ENCODE results near the gene IDUA.

The IDUA gene

GRCh38 chr4:1023895-1024740 is 37.3 kb downstream of the IDUA start:
- H3K27me3 Mint-ChIP-seq = no peaks in the 10 kb centered on the region
- peaks cover 21 to 45% of the 10 kb centered on the region in 2 donors for H3K4me1 Mint-ChIP-seq
- DNase-seq = no peak
- no peak overlapping the region for H3K4me3 Mint-ChIP-seq
- H3K36me3 Mint-ChIP-seq = peaks cover 7 to 8% of the 10 kb centered on the region in 2 donors
- no peak for ATAC-seq (replicated peaks)
- H3K27ac Mint-ChIP-seq = no peak overlapping the region
- H3K9me3 Mint-ChIP-seq = no peaks in the 10 kb centered on the region

DNA sequence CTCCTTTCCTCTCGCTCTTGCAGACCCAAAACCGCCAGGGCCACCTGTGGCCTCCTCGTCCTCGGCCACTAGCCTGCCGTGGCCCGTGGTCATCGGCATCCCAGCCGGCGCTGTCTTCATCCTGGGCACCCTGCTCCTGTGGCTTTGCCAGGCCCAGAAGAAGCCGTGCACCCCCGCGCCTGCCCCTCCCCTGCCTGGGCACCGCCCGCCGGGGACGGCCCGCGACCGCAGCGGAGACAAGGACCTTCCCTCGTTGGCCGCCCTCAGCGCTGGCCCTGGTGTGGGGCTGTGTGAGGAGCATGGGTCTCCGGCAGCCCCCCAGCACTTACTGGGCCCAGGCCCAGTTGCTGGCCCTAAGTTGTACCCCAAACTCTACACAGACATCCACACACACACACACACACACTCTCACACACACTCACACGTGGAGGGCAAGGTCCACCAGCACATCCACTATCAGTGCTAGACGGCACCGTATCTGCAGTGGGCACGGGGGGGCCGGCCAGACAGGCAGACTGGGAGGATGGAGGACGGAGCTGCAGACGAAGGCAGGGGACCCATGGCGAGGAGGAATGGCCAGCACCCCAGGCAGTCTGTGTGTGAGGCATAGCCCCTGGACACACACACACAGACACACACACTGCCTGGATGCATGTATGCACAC is 38.2 kb downstream of the IDUA start:
- ATAC-seq (replicated peaks) = no peak
- Mint-ChIP-seq H3K36me3 (peaks cover 7 to 8% of the 10 kb centered on the region in 2 donors), H3K27me3 (peaks cover 0 to 6% of the 10 kb centered on the region in 2 donors), H3K9me3 (no peaks in the 10 kb centered on the region), H3K27ac (peak overlapping the region; percentile 26), H3K4me1 (peaks cover 21 to 40% of the 10 kb centered on the region in 2 donors), H3K4me3 (no peak overlapping the region)
- DNase-seq = no peak

- DNase-seq (peak; percentile 69), ATAC-seq (replicated peaks) (peak; percentile 78 to 79)
- Mint-ChIP-seq H3K36me3 (peaks cover 7 to 8% of the 10 kb centered on the region in 2 donors), H3K27me3 (peaks cover 4 to 6% of the 10 kb centered on the region in 2 donors), H3K9me3 (no peaks in the 10 kb centered on the region), H3K4me3 (no peak overlapping the region), H3K27ac (peak overlapping the region; percentile 71), H3K4me1 (peaks cover 21 to 37% of the 10 kb centered on the region in 2 donors)
Measured at GRCh38 chr4:1026115-1026514, 39.3 kb downstream of the IDUA start.

DNA sequence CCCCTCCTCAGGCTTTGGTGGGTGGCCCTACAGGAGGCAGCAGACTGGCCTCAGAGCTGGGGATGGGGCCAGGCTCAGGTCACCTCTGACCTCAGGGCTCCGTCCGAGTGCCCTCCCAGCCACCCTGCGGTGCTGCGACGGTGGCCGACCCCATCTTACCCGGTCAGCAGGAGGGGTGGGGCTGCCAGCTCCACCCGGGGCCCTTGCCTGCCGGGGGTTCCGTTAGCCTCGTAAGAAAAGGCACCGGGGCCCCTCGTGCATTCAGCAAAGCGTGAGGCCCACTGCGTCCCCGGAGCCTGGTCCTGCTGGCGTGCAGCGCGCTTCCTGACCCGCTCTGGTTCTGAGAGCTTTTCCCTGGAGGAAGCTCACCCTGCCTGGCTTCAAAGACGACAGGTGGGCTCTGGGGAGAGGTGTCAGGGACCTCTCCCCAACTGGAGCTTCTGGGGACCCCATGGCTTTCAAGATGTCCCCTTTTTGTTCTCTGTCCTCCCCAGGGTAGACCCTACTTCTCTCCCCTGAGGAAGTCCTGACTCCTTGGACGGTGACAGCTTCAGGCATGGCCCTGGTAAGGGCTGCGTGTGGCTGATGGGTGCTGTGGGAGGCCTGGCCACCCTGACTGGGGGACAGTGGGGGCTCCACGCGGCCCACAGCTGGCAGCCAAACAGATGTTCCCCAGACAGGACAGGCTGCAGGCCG is 40.5 kb downstream of the IDUA start:
- Mint-ChIP-seq H3K4me1 (peaks cover 14 to 24% of the 10 kb centered on the region in 2 donors), H3K36me3 (peaks cover 7 to 8% of the 10 kb centered on the region in 2 donors), H3K4me3 (no peak overlapping the region), H3K27ac (no peak overlapping the region), H3K9me3 (no peaks in the 10 kb centered on the region), H3K27me3 (peaks cover 4 to 10% of the 10 kb centered on the region in 2 donors)
- ATAC-seq (replicated peaks) (no peak), DNase-seq (no peak)

- peaks cover 4 to 15% of the 10 kb centered on the region in 2 donors for H3K27me3 Mint-ChIP-seq
- peaks cover 14 to 21% of the 10 kb centered on the region in 2 donors for H3K4me1 Mint-ChIP-seq
- ATAC-seq (replicated peaks) (no peak), DNase-seq (no peak)
- no peak overlapping the region for H3K27ac Mint-ChIP-seq
- no peaks in the 10 kb centered on the region for H3K9me3 Mint-ChIP-seq
- H3K36me3 Mint-ChIP-seq = peaks cover 7 to 8% of the 10 kb centered on the region in 2 donors
- H3K4me3 Mint-ChIP-seq = no peak overlapping the region
Measured at GRCh38 chr4:1027915-1028238, 41.0 kb downstream of the IDUA start.

DNA sequence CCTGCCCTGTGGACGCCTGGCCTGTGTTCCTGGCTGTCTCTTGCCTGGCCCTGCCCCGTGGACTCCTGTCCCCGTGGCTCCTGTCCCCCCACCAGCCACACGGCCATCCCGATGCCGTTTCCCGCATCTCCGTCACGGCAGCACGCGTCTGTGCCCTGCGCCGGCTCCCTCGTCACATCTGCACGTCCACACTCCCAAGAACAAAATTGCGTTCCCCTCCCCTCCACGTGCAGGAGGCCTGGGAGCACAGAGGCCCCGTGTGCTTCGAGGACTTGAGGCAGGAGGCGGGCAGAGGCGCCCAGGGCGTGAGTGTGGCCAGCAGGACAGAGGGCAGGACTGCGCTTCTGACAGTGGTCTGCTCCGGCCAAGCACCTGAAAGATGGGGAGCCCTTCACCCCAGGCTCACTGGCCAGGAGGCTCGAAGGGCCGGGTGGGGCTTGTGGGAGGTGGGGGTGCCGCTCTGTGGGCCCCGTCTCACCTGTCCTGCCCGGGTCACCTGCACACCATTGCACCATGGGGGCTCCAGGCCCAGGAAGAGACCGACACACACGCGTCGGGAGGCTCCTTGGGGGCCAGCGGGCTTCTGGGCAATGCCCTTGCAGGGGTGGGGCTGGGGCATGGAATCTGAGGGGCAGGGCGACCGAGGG is 41.9 kb downstream of the IDUA start:
- H3K4me1 Mint-ChIP-seq = peaks cover 14 to 21% of the 10 kb centered on the region in 2 donors
- no peak for ATAC-seq (replicated peaks)

DNA sequence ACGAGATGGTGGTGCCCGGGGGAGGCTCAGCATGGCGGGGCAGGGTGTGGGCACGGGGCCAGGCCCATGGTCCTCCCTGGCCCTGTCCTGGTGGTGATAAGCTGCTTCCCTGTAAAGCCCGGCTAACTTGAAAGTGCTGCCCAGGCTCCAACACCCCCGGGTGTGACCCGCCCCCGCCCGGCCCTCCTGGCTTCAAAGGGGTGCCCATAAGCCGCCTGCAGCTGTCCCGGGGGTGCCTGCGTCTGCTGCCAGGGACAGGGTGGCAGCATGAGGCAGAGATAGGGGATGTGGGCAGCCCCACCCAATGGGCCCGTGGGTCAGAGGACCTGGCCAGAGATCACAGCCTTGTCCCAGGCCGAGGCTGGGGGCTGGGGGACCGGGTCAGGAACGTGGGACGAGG is 42.7 kb downstream of the IDUA start:
- no peaks in the 10 kb centered on the region for H3K9me3 Mint-ChIP-seq
- ATAC-seq (replicated peaks) (no peak), DNase-seq (no peak)
- H3K4me1 Mint-ChIP-seq = peaks cover 14 to 21% of the 10 kb centered on the region in 2 donors
- H3K27ac Mint-ChIP-seq = no peak overlapping the region
- H3K36me3 Mint-ChIP-seq = peaks cover 7 to 8% of the 10 kb centered on the region in 2 donors
- no peak overlapping the region for H3K4me3 Mint-ChIP-seq
- H3K27me3 Mint-ChIP-seq = peaks cover 7 to 32% of the 10 kb centered on the region in 2 donors

More for the DNA sequence above, 41.9 kb downstream of the IDUA start:
- Mint-ChIP-seq H3K27me3 (peaks cover 7 to 23% of the 10 kb centered on the region in 2 donors), H3K36me3 (peaks cover 7 to 8% of the 10 kb centered on the region in 2 donors), H3K9me3 (no peaks in the 10 kb centered on the region), H3K4me3 (no peak overlapping the region), H3K27ac (no peak overlapping the region)
- DNase-seq = no peak

DNA sequence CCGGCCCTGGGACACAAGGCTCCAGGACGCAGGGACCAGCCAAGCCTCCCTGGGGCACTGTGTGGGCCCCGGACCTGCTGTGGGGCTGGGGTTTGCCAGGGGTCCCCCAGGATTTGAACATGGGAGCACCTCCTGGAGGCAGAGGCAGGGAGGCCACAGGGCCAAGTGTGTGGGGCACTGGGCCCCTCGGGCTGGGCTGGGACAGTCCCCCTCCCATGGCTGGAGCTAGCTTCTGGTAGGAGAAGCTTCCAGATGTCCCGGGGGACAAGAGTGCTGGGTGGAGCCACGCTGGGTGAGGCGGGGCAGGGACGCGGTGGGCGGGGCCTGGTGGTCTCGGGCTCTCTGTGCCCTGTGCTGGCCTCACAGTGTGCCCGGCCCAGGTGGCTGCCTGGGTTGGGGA is 43.2 kb downstream of the IDUA start:
- ATAC-seq (replicated peaks) (no peak), DNase-seq (no peak)
- H3K36me3 Mint-ChIP-seq = peaks cover 4 to 7% of the 10 kb centered on the region in 2 donors
- H3K4me1 Mint-ChIP-seq = peaks cover 14 to 18% of the 10 kb centered on the region in 2 donors
- no peak overlapping the region for H3K4me3 Mint-ChIP-seq
- no peak overlapping the region for H3K27ac Mint-ChIP-seq
- H3K9me3 Mint-ChIP-seq = no peaks in the 10 kb centered on the region
- peaks cover 7 to 32% of the 10 kb centered on the region in 2 donors for H3K27me3 Mint-ChIP-seq

- Mint-ChIP-seq H3K9me3 (no peaks in the 10 kb centered on the region), H3K27me3 (peaks cover 7 to 32% of the 10 kb centered on the region in 2 donors), H3K4me1 (peaks cover 10 to 14% of the 10 kb centered on the region in 2 donors), H3K4me3 (no peak overlapping the region), H3K27ac (peak overlapping the region; percentile 37), H3K36me3 (peaks cover 0 to 3% of the 10 kb centered on the region in 2 donors)
- no peak for ATAC-seq (replicated peaks)
- no peak for DNase-seq
Measured at GRCh38 chr4:1030559-1030958, 43.7 kb downstream of the IDUA start.

GRCh38 chr4:1031346-1031745 is 44.5 kb downstream of the IDUA start:
- Mint-ChIP-seq H3K27me3 (peaks cover 7 to 32% of the 10 kb centered on the region in 2 donors), H3K4me3 (no peak overlapping the region), H3K27ac (no peak overlapping the region), H3K9me3 (no peaks in the 10 kb centered on the region), H3K36me3 (no peaks in the 10 kb centered on the region), H3K4me1 (peaks cover 2 to 8% of the 10 kb centered on the region in 2 donors)
- ATAC-seq (replicated peaks) (no peak), DNase-seq (no peak)

- no peaks in the 10 kb centered on the region for H3K36me3 Mint-ChIP-seq
- ATAC-seq (replicated peaks) = peak; percentile 51 to 56
Measured at GRCh38 chr4:1031956-1032795, 45.3 kb downstream of the IDUA start.

DNA sequence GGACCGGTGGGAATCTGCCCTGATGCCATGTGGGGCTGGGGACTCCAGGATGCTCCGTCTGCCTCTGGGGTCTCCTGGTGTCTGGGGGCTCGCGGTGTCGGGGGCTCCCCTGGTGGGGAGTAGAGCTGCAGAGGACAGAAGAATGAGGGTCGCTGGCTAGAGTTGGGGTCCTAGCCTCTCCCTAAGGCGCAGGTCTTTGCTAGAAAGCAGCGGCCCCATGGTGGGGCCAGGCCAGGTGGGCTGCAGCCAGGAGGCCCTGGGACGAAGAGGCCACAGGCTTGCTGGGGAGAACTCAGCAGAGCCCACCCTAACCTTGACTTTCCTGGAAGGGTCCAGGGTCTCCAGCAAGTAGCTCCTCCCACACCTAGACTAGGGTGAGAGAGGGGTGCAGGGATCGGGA is 46.0 kb downstream of the IDUA start:
- Mint-ChIP-seq H3K27ac (no peak overlapping the region), H3K4me1 (peaks cover 0 to 5% of the 10 kb centered on the region in 2 donors), H3K36me3 (no peaks in the 10 kb centered on the region), H3K9me3 (no peaks in the 10 kb centered on the region), H3K4me3 (no peak overlapping the region), H3K27me3 (peaks cover 7 to 32% of the 10 kb centered on the region in 2 donors)
- ATAC-seq (replicated peaks) = no peak
- no peak for DNase-seq

More at GRCh38 chr4:1031956-1032795, 45.3 kb downstream of the IDUA start:
- DNase-seq = no peak
- H3K27ac Mint-ChIP-seq = no peak overlapping the region
- H3K9me3 Mint-ChIP-seq = no peaks in the 10 kb centered on the region
- H3K27me3 Mint-ChIP-seq = peaks cover 7 to 32% of the 10 kb centered on the region in 2 donors
- peaks cover 0 to 5% of the 10 kb centered on the region in 2 donors for H3K4me1 Mint-ChIP-seq
- no peak overlapping the region for H3K4me3 Mint-ChIP-seq

DNA sequence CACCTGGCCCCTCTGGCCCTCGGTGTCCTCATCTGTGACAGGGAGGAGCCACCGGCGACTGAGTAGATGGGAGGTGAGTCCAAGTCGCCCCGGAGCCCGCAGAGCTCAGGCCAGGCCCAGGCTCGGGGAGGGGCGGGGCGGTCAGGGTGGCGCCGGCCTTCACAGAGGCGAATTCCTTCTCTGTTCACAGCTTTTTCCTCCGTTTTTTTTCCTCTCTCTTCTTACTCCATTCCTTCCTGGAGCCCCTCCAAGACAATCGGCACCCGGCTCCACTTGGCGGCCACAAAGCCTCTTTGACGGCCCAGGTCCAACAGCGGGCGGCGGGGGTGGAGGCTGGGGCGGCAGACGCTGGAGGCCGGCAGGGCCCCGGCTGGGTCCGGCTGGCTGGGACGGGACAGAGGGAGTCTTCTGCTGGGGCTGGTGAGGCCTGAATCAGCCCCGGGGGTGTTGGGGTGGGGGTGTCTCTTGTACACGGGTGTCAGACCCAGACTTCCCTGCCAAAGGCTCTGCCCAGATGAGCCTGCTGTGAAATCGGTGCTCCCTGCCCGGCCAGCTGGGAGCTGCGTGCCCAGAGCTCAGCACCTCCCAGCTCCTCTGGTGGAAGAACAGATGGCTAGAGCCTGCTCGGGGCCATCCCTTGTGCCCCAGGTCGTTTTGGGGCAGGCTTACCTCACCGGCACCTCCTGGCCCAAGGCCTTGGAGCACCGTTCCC is 47.2 kb downstream of the IDUA start:
- H3K9me3 Mint-ChIP-seq = no peaks in the 10 kb centered on the region
- H3K36me3 Mint-ChIP-seq = no peaks in the 10 kb centered on the region
- no peak for DNase-seq
- H3K4me1 Mint-ChIP-seq = peaks cover 0 to 5% of the 10 kb centered on the region in 2 donors
- no peak overlapping the region for H3K4me3 Mint-ChIP-seq
- peaks cover 7 to 32% of the 10 kb centered on the region in 2 donors for H3K27me3 Mint-ChIP-seq
- H3K27ac Mint-ChIP-seq = no peak overlapping the region
- no peak for ATAC-seq (replicated peaks)
